ENCODE data around the gene PHOX2A.
"Not testable (repeated sequence)": the region's sequence is repeated elsewhere in the genome, so short reads cannot be mapped to it uniquely, and the experiment has no call there.

The PHOX2A gene

DNA sequence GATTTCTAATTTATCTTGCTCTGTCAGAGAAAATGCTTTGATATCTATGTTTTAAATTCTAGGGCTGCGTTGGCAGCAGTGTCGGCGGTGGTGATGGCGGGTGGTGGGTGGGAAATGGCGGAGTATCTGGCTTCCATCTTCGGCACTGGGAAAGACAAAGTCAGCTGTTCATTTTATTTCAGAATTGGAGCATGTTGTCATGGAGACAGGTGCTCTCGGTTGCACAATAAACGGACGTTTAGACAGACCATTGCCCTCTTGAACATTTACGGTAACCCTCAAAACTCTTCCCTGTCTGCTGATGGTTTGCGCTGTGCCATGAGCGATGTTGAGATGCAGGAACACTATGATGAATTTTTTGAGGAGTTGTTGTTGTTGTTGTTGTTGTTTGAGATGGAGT is 36.1 kb upstream of the PHOX2A start:
- no peak for TF ChIP-seq CTCF (IDR thresholded peaks at IDR 0.05)
- DNase-seq (ENCODE audit: low spot score), result no peak
- H3K27ac ChIP-seq, result no peak overlapping the region

DNA sequence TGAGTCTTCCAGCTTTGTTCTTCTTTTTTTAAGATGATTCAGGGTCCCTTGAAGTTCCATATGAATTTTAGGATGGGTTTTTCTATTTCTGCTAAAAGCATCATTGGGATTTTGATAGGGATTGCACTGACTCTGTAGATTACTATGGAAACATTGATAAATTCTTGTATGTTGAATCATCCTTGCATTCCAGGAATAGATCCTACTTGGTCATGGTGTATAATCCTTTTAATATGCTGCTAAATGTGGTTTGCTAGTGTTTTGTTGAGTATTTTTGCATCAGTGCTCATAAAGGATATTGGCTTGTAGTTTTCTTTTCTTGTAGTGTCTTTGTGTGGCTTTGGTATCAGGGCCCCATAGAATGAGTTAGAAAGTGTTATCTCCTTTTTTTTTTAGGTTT is 34.9 kb upstream of the PHOX2A start:
- H3K4me3 ChIP-seq, result no peak overlapping the region
- no peak for DNase-seq (ENCODE audit: low spot score)
- no peak overlapping the region for H3K27ac ChIP-seq
- TF ChIP-seq CTCF (IDR thresholded peaks at IDR 0.05), result no peak

More for the DNA sequence above, 36.1 kb upstream of the PHOX2A start:
- H3K4me3 ChIP-seq, result no peak overlapping the region

GRCh38 chr11:72274435-72274834 is 30.5 kb upstream of the PHOX2A start:
- no peak for TF ChIP-seq CTCF (IDR thresholded peaks at IDR 0.05)
- Histone ChIP-seq H3K27ac (no peak overlapping the region), H3K4me3 (no peak overlapping the region)
- DNase-seq (ENCODE audit: low spot score), result no peak

DNA sequence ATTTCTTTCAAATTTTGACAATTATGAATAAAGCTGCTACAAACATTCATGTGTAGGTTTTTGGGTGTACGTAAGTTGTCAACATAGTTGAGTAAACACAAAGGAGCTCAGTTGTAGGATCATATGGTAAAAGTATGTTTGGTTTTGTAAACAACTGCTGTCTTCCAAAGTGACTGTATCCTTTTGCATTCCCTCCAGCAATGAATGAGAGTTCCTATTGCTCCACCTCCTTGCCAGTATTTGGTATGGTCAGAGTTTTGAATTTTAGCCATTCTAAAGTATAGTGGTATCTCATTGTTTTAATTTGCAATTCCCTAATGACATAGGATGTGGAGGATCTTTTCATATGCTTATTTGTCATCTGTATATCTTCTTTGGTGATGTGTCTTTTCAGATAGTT is 28.0 kb upstream of the PHOX2A start:
- Histone ChIP-seq H3K27ac (no peak overlapping the region), H3K4me3 (no peak overlapping the region)
- no peak for TF ChIP-seq CTCF (IDR thresholded peaks at IDR 0.05)
- DNase-seq (ENCODE audit: low spot score), result no peak

DNA sequence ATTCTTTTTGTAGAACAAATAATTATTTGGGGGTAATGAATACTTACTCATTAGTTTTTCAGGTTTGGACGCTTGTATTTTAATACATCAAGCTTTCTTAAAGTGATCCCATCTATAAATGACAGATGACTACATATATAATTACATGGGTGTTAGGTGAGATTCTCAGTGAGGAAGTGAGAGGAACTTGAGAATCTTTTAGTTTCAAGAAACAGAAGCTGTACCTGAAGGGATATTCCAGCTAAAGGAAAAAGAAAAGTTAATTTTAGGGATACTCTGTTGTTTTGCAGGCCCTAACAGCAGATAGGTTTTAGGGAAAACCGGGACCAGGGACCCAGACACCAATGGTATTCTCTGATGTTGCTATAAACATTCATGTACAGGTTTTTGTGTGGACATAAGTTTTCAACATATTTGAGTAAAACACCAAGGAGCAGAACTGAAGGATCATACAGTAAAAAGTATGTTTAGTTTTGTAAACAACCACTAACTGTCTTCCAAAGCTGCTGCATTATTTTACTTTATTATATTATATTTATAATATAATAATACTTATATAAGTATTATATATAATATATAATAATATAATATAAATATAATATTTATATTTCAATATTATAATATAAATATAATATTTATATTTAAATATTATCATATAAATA is 24.1 kb upstream of the PHOX2A start:
- H3K27ac ChIP-seq, result no peak overlapping the region
- DNase-seq (ENCODE audit: low spot score), result no peak
- H3K4me3 ChIP-seq, result no peak overlapping the region
- TF ChIP-seq CTCF (IDR thresholded peaks at IDR 0.05), result no peak

GRCh38 chr11:72266960-72267359 is 23.0 kb upstream of the PHOX2A start:
- DNase-seq (ENCODE audit: low spot score); H3K4me3 ChIP-seq: not testable (repeated sequence)

GRCh38 chr11:72265951-72266350 is 22.0 kb upstream of the PHOX2A start:
- no peak for DNase-seq (ENCODE audit: low spot score)
- TF ChIP-seq CTCF (IDR thresholded peaks at IDR 0.05), result no peak
- Histone ChIP-seq H3K27ac (no peak overlapping the region), H3K4me3 (no peak overlapping the region)

More at GRCh38 chr11:72266960-72267359, 23.0 kb upstream of the PHOX2A start:
- not testable (repeated sequence) for H3K27ac ChIP-seq

All from coronary artery (tissue), 2 donors.